Testis (tissue), 2 donors: ENCODE results near the gene GPN3.

Source experiments
- POLR2A ChIP-seq: fragments of 450-650 bp; IDR thresholded peaks from one replicate; pipeline ENCODE4 v1.6.1; 2017; ENCODE audit warnings: antibody characterized with exemption, mild to moderate bottlenecking, moderate library complexity
- TF ChIP-seq, protein P1 (sequence below), 3 experiments: fragments of 450-650 bp in 2 of 3; fragments of 200-600 bp in 1 of 3; sonication (generic) in 1 of 3; IDR thresholded peaks; one replicate each; pipeline ENCODE4 v1.5.1; 2016 to 2019; ENCODE audit warnings: antibody characterized with exemption in 3 of 3, mild to moderate bottlenecking in 2 of 3, moderate library complexity in 1 of 3

DNA sequence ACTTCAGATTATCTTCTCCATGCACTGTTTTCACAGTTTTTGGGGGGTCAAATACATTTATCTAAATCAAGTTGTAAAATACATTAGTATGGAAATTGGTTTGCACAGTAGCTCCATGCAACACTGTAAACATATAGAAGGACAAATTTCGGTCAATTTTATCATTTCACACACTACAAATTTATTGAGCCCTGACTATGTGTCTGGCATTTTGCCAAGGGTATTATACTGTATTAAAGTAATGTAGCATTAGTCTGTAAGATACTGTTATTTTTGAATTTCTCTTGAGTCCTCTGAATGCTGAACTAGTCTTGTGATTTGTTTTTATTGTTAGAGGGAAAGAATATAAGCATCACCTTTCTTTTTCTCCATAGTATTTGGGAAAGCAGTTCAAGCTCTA is 35.4 kb upstream of the GPN3 start:
- TF ChIP-seq, protein P1, sequence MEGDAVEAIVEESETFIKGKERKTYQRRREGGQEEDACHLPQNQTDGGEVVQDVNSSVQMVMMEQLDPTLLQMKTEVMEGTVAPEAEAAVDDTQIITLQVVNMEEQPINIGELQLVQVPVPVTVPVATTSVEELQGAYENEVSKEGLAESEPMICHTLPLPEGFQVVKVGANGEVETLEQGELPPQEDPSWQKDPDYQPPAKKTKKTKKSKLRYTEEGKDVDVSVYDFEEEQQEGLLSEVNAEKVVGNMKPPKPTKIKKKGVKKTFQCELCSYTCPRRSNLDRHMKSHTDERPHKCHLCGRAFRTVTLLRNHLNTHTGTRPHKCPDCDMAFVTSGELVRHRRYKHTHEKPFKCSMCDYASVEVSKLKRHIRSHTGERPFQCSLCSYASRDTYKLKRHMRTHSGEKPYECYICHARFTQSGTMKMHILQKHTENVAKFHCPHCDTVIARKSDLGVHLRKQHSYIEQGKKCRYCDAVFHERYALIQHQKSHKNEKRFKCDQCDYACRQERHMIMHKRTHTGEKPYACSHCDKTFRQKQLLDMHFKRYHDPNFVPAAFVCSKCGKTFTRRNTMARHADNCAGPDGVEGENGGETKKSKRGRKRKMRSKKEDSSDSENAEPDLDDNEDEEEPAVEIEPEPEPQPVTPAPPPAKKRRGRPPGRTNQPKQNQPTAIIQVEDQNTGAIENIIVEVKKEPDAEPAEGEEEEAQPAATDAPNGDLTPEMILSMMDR (IDR thresholded peaks at IDR 0.05), result no peak
- no peak for TF ChIP-seq POLR2A
